Forelimb muscle (tissue), 1 donor: ENCODE data around the gene TTC4. TPM values are rescaled to one million over a fixed set of nuclear protein-coding genes. Genes with fewer than 3 reads are reported as not detected.

Experiments used
- DNase-seq: peaks from one replicate; pipeline ENCODE4 v3.0.0-alpha.2; 2013; ENCODE audit warnings: low read depth
- polyA plus RNA-seq: library from polyadenylated mRNA; unstranded; fragments of 120-200 nt; gene quantifications from one replicate; pipeline ENCODE4 v1.2.1, GENCODE V29; 2013; ENCODE audit not compliant: insufficient read length

Gene TTC4
- polyA plus RNA-seq, 1 donor: 27.6 TPM

DNA sequence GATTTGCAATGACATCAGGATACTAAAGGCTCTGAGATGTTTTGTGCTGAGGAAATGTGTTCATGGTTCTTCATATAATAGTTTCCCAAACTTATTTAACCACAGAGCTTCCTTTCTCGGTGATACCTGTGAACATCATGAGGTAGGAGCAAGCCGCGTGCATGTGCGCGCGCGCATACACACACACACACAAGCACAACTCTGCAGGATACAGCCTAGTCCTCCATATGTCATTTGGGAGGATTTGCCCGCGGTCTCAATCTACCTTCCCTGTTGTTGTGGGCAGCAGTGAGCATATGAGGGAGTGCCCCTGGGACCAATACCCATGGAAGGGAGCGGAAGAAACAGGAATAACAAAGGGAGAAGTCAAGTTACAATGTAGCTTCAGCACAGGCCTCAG, 12.2 kb upstream of the TTC4 start:
- no peak for DNase-seq

DNA sequence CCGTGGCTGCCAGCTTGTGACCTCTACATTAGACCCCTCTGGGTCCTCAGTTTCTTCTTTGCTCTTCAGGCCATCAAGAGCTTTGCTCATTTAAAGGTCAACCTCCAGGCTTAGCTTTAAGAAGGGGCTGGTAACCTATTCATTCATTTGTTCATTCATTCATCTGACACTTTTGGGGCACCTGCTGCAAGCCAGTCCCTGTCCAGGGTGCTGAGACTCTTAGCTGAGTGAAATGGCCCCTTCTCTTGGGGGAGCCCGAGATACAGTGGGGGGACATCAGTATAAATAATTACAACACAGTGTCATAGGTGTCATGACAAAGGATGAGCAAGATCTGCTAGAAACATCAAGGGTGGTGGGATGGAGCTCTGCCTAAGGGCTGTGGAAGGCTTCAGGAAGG, 10.5 kb upstream of the TTC4 start:
- DNase-seq: no peak

GRCh38 chr1:54706419-54706818, 9.2 kb upstream of the TTC4 start:
- no peak for DNase-seq

- DNase-seq: no peak
Measured at GRCh38 chr1:54708385-54708784, 7.3 kb upstream of the TTC4 start.

DNA sequence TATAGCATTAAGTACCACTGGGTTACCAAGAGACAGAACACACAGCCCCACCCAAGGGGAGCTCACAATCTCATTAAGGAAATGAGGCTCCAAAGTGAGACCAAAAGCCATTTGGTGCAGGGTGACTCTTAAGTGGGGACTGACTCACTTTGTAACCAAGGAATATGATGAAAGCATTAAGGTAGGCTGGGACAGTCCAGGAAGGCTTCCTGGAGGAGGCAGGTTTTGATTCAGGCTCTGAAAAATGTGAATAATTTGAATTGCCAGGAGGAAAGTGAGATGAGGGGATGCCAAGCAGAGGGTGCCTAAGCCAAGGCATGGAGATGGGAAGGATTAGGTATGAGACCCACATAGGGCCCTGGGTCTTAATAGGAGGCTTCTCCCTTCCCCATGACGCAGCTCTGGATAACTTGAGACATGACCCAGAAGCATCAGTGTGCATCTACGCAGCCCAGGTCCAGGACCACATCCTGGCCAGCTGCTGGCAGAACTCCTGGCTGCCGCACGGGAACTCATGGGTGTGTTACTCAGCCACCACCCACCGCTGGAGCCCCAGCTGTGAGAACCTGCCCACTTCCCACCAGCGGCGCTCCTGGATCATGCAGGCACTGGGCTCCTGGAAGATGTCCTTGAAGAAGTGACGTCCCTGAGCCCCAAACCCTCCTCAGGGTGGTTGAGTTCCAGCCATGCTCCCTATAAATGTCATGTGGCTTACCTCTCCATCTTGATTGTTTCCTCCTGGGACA, 5.9 kb upstream of the TTC4 start:
- no peak for DNase-seq

DNA sequence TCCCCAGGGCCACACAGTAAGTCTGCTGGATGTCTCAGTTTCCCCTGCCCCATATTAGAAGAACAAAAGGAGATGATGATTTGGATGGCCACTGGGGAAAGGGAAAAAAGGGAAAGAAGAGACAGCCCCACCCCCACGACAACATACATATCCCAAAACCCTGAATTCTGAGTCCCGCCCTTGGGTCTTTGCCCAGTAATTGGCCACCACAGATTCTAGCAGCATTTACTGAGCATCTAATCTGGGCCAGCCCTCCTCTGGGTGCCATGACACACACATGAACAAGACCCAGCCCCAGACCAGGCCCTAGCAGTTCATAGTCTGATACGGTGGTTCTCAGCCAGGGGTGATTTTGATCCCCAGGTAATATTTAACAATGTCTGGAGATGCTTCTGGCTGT, 5.2 kb upstream of the TTC4 start:
- DNase-seq: no peak

- DNase-seq: no peak
Measured at GRCh38 chr1:54710841-54711240, 4.8 kb upstream of the TTC4 start.

DNA sequence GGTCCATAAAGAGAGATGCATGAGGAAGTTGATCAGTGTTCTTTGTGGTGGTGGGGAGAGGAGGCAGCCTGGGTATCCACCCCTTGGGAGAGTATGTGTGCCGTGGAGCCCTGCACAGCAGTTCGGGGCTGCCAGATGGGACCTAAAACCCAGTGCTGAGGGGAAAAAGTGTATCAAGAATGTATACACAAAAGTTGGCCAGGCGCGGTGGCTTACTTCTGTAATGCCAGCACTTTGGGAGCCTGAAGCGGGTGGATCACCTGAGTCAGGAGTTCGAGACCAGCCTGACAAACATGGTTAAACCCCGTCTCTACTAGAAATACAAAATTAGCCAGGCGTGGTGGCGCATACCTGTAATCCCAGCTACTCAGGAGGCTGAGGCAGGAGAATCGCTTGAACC, 4.1 kb upstream of the TTC4 start:
- DNase-seq: no peak

DNA sequence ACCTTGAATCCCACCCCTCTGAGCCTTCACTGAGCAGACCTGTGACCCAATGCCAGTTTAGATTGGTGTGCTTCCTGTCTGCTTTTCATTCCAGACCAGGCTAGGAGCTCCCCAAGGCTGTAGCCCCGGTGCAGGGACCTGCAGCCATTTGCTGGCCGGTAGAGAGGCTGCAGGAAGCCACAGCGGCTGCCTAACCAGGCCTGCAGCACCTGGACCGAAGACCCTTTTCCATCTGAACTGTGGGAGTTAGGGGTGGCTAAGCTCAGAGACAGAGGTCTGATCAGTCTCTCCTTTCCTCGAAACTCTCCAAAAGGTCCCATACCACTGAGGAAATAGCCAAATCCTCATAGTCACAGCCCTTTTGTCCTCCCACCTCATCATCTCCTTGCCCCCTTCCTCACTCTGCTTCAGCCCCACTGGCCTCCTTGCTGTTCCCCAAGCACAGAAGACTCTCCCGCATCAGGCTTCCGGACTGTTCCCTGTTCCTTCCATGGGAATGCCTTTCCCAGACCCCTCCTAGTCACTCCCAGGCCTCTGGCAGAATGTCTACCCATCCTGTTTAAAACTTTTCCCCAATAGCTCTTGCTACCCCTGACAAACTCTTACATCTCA, 674 bp upstream of the TTC4 start:
- no peak for DNase-seq

DNA sequence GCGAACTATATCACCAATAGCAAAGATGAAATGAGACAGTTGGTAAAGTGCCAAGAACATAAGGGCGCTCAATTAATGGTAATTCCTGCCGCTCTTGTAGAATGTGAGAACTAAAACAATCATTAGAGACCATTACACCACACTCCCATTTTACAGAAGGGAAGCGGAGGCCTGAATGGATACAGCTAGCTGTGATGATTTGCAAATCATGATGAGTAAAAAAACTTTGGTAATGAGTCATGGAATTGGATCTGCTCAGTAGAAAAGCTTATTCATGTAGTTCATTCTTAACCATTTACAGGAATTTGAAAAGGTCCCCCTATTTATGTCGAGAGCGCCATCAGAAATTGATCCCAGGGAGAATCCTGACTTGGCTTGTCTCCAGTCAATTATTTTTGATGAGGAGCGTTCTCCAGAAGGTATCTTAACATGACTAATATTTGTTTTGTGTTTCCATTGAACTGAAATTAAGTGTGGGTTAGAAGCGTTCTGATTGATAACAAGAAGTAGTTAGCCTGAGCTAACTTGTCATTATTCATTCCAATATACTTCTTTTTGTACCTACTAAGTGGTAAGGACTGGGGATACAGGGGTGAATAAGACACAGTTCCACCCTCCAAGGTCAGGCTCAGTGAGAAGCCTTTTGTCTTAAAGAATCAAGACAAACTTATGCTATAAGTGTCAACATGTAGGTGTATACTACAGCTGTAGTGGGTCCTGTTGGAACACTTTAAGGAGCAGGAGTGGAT, 812 bp downstream of the TTC4 start:
- DNase-seq: no peak

DNA sequence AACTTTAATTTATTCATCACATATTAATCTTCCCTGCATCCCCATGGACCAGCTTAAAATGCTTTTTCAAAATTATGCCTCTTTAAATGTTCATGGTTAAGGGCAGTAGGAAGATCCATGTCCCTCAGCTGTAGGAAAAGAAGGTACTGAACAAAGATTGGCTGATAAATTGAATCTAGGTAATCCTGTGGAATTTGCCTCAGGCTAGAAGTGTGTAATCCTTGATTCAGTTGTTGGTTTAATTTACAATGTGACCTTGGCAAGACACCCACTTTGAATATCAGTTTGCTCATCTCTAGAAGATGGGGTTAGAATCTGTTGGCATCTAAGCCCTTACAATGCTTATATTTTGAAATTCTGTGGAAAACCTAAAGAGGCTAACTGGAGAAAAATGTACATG, 6.1 kb downstream of the TTC4 start:
- no peak for DNase-seq

DNA sequence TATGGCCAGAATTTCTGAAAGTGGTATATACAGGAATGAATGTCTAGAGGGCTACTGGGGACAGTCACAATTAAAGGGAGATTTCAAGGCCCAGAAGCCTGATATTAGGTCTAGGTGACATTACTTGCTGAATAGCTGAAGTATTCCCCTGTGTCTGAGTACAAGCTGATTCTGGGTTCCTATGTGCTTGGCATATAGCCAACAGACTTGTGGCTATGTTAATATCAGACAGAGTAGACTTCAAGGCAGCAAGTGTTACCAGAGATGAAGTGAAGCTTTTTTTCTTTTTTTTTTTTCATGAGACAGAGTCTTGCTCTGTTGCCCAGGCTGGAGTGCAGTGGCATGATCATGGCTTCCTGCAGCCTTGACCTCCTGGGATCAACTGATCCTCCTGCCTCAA, 8.3 kb downstream of the TTC4 start:
- DNase-seq: no peak

GRCh38 chr1:54724771-54725170, 9.1 kb downstream of the TTC4 start:
- DNase-seq: no peak

DNA sequence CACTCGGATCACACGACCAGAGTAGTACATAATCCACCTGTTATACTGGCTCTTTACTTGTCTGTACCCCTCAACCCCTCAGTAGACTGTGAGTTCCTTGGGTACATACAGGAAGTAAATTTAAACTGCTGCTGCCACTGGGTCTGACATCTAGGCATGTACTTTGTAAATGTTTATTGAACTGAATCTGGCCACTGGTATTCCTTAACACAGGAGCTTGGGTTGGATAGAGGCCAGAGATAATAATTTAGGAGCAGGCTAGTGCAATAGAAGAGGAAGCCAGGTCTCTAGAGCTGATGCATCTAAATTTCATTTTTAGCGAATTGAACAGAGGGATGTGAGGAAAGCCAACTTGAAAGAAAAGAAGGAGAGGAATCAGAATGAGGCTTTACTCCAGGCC, 12.4 kb downstream of the TTC4 start:
- DNase-seq: no peak

GRCh38 chr1:54736685-54737084, 21.0 kb downstream of the TTC4 start:
- DNase-seq: no peak

DNA sequence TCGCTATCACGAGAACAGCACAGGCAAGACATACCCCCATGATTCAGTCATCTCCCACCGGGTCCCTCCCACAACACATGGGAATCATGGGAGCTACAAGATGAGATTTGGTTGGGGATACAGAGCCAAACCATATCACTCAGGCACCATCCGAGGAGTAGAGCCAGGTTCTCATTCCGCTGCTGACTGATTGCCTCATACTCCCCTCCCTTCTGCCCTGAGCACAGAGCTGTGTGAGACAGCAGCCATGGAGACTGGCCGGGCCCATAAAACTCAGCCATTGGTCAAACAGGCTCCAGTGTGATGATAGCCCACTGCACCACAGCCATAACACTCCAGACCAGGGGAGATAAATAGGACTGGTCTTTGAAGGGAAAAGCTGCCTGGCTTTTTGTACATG, 22.6 kb downstream of the TTC4 start:
- DNase-seq: no peak

DNA sequence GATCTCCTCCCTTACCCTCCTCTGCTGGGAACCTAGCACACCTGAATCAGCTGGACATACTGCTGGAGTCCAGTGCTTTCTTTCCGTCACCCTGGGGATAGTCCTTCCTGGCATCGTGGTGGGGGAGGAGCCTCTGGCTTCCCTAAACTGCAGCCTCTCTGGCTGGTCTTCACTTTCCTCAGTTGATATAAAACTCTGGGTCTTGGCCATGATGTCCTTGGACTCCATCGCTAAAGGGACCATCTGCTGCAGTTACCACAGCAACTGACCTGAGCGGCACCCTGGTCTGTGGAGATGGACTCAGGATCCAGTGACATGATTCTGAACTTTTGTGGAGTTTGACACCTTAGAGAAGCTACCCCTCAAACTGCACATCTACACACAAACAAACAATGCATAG, 25.9 kb downstream of the TTC4 start:
- no peak for DNase-seq

DNA sequence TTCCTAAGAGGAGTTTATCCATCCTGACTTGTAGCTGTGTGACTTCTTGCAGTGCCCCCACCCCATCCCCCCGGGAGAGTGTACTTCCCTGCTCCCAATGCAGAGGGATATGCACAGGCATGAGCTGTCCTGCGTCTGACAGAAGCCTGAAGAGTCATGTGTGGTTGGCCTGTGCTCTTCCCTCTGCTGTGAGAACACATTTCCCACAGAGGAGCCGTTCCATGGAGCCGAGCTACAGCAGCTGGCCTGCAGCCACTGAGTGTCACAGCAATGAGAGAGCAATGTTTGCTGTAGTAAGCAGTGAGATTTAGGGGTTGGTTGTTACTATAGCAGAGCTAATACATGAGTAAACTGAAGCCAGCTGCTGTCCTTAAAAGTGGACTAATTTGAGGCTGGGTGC, 26.6 kb downstream of the TTC4 start:
- no peak for DNase-seq

GRCh38 chr1:54743416-54744226, 28.0 kb downstream of the TTC4 start:
- DNase-seq: no peak

- DNase-seq: no peak
Measured at GRCh38 chr1:54744696-54745095, 29.0 kb downstream of the TTC4 start.

DNA sequence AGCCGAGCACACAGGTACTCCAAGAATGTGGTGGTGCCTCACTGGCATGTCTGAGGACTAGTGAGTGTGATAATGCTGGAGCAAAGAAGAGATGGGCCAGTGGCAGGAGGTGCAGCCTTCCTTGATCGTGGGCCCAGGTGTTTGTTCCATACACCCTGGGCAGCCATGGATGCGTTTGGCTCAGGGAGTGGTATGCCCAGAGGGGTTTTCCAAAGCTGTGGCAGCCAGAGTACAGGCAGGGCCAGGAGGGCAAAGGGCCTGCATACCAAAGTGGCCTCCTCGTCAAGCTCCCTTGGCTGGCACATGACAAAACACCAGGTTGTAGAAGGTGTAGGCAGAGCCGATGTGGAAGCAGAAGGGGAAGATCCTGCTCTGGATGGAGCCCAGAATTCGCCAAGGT, 29.6 kb downstream of the TTC4 start:
- no peak for DNase-seq

GRCh38 chr1:54745864-54746263, 30.2 kb downstream of the TTC4 start:
- no peak for DNase-seq
